Neural crest cell (in vitro differentiated cells): ENCODE results near the gene CPXM2. TPM values are rescaled to one million over a fixed set of nuclear protein-coding genes. Genes with fewer than 3 reads are reported as not detected.

ENCODE experiments used
- DNase-seq: peaks from one replicate; pipeline ENCODE4 v3.0.0; 2021; ENCODE audit warnings: low read depth, mixed read lengths, low spot score
- H3K27ac Mint-ChIP-seq: one replicate; pipeline ENCODE4 v1.8.0; 2021; ENCODE audit warnings: mild to moderate bottlenecking, mixed read lengths; ENCODE audit not compliant: unreplicated experiment
- H3K27me3 Mint-ChIP-seq: 2 replicates; pipeline ENCODE4 v1.8.0; 2021; ENCODE audit warnings: low read depth, mild to moderate bottlenecking, mixed read lengths
- H3K36me3 Mint-ChIP-seq: 2 replicates; pipeline ENCODE4 v1.8.0; 2021; ENCODE audit warnings: low read depth, mild to moderate bottlenecking, mixed read lengths
- H3K4me1 Mint-ChIP-seq: 2 replicates; pipeline ENCODE4 v1.8.0; 2021; ENCODE audit warnings: mixed read lengths
- H3K4me3 Mint-ChIP-seq: one replicate; pipeline ENCODE4 v1.8.0; 2021; ENCODE audit warnings: mild to moderate bottlenecking, mixed read lengths
- H3K9me3 Mint-ChIP-seq: 2 replicates; pipeline ENCODE4 v1.8.0; 2021; ENCODE audit warnings: mixed read lengths
- total RNA-seq: library from RNA; stranded (reverse); gene quantifications from 2 replicates; pipeline ENCODE4 v1.2.1, GENCODE V29; 2021
- TF ChIP-seq, protein P1 (sequence below): fragments of 200-600 bp; sonication (generic); conservative IDR thresholded peaks from 2 replicates; pipeline ENCODE4 v1.5.0; 2021; ENCODE audit warnings: antibody characterized with exemption, mild to moderate bottlenecking

Gene CPXM2
- total RNA-seq, 1 donor from 2014 or later: not detected

DNA sequence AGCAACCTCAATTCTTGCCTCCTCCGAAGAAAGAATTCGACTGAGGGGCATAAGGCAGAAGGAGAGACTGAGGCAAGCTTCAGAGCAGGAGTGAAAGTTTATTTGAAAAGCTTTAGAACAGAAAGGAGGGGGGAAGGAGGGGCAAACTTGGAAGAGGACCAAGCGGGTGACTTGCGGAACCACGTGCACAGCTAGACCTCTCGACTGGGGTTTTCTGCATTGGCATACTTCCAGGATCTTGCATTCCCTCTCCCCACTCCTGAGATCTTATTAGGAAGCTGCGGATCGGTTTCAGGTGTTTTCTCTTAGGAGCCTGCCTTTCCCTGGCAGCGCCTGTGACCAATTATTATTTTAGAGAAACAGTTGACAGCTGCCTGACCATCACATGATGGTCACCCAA, 20.3 kb upstream of the CPXM2 start:
- peaks cover 52% of the 10 kb centered on the region for H3K27me3 Mint-ChIP-seq
- H3K27ac Mint-ChIP-seq: no peak overlapping the region
- no peak for DNase-seq
- peaks cover 26% of the 10 kb centered on the region for H3K4me1 Mint-ChIP-seq
- no peaks in the 10 kb centered on the region for H3K36me3 Mint-ChIP-seq
- TF ChIP-seq, protein P1, sequence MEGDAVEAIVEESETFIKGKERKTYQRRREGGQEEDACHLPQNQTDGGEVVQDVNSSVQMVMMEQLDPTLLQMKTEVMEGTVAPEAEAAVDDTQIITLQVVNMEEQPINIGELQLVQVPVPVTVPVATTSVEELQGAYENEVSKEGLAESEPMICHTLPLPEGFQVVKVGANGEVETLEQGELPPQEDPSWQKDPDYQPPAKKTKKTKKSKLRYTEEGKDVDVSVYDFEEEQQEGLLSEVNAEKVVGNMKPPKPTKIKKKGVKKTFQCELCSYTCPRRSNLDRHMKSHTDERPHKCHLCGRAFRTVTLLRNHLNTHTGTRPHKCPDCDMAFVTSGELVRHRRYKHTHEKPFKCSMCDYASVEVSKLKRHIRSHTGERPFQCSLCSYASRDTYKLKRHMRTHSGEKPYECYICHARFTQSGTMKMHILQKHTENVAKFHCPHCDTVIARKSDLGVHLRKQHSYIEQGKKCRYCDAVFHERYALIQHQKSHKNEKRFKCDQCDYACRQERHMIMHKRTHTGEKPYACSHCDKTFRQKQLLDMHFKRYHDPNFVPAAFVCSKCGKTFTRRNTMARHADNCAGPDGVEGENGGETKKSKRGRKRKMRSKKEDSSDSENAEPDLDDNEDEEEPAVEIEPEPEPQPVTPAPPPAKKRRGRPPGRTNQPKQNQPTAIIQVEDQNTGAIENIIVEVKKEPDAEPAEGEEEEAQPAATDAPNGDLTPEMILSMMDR: no peak
- H3K9me3 Mint-ChIP-seq: no peaks in the 10 kb centered on the region
- H3K4me3 Mint-ChIP-seq: no peak overlapping the region

DNA sequence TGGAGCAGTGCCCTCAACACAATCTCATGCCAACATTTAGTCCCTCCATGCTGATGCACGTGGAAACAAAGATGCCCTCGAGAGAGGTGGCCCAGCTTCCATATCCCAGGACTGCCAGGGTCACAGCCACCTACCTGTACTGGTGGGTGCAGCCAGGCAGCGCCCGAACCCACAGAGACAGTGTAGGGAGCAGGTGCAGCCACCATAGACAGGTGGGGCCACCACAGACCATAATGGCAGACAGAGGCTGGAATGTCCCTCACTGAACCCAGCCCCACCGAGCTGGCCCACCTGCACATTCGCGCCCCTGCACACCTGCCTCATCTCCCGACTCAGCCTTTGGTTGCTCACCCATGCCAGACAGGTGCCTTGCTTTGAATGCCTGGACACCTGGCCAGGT, 18.3 kb upstream of the CPXM2 start:
- no peaks in the 10 kb centered on the region for H3K36me3 Mint-ChIP-seq
- peaks cover 21% of the 10 kb centered on the region for H3K4me1 Mint-ChIP-seq
- no peaks in the 10 kb centered on the region for H3K9me3 Mint-ChIP-seq
- H3K4me3 Mint-ChIP-seq: no peak overlapping the region
- TF ChIP-seq, protein P1: no peak
- no peak for DNase-seq
- H3K27ac Mint-ChIP-seq: no peak overlapping the region
- peaks cover 65% of the 10 kb centered on the region for H3K27me3 Mint-ChIP-seq

GRCh38 chr10:123909426-123909825, 17.8 kb upstream of the CPXM2 start:
- Mint-ChIP-seq H3K36me3 (no peaks in the 10 kb centered on the region), H3K9me3 (no peaks in the 10 kb centered on the region), H3K27me3 (peaks cover 69% of the 10 kb centered on the region), H3K4me3 (no peak overlapping the region), H3K27ac (no peak overlapping the region), H3K4me1 (peaks cover 16% of the 10 kb centered on the region)
- TF ChIP-seq, protein P1: no peak
- no peak for DNase-seq

DNA sequence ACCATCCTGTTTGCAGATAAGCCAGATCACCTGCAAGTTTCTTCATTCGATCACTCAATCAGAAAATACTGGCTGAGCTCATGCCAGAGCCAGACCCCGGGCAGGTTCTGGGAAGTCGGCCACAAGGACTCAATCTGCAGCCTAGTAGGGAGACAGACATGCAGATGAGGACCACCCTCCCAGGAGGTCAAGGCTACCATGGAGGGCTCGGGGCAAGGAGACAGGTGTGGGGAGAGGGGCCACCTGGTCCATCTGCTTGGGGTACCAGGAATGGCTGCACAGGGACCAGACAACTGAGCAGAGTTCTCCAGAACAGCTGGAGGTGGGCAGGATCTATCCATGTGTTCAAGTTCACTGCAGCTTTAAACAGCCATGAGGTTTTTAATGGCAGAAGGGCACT, 16.8 kb upstream of the CPXM2 start:
- H3K4me1 Mint-ChIP-seq: peaks cover 8% of the 10 kb centered on the region
- TF ChIP-seq, protein P1: no peak
- no peak for DNase-seq
- no peak overlapping the region for H3K4me3 Mint-ChIP-seq
- peaks cover 71% of the 10 kb centered on the region for H3K27me3 Mint-ChIP-seq
- no peaks in the 10 kb centered on the region for H3K36me3 Mint-ChIP-seq
- H3K9me3 Mint-ChIP-seq: no peaks in the 10 kb centered on the region
- no peak overlapping the region for H3K27ac Mint-ChIP-seq

DNA sequence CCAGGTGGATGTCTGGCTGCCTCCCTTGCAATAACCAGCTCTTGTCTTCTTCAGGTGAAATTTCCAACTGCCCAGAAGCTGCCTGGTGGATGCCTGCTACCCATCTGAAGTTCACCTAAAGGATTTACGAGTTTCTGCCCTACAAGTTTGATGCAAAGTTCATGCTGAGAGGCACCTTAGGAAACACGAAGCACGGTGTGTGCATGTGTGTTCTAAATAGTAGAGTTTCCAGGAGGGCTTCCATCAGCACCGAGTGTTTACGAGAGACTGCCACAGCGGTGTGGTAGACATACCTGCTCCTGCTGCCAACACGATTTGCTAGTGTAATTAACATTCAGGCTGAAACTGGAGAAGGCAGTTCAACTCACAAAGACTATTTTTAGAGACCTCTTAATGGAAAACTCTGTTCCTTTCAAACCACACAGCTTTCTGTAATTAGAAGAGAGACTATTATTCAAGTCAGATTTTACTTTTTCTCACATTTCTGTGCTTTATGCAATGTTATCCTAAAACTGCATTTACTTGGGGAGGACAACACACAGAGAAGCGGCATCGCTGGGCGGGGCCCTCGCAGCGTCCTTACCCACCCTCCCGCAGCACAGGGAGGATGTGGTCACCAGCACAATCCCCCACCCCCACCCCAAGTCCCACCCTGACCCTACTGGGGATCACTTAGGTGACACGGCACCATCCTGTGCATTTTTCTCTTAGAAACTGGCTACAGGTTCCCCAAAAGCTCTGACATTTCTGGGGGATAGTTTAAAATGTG, 15.5 kb upstream of the CPXM2 start:
- no peaks in the 10 kb centered on the region for H3K4me1 Mint-ChIP-seq
- TF ChIP-seq, protein P1: no peak
- no peak overlapping the region for H3K27ac Mint-ChIP-seq
- peaks cover 67% of the 10 kb centered on the region for H3K27me3 Mint-ChIP-seq
- DNase-seq: no peak
- H3K9me3 Mint-ChIP-seq: no peaks in the 10 kb centered on the region
- H3K36me3 Mint-ChIP-seq: no peaks in the 10 kb centered on the region
- no peak overlapping the region for H3K4me3 Mint-ChIP-seq
